ENCODE data around the gene ATP5MC2.
"Not testable (repeated sequence)": the region's sequence is repeated elsewhere in the genome, so short reads cannot be mapped to it uniquely, and the experiment has no call there.

Gene ATP5MC2

DNA sequence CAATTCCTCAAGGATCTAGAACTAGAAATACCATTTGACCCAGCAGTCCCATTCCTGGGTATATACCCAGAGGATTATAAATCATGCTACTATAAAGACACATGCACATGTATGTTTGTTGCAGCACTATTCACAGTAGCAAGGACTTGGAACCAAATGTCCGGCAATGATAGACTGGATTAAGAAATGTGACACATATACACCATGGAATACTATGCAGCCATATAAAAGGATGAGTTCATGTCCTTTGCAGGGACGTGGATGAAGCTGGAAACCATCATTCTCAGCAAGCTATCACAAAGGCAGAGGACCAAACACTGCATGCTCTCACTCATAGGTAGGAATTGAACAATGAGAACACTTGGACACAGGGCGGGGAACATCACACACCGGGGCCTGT, 29.6 kb downstream of the ATP5MC2 start:
- not testable (repeated sequence) for DNase-seq (ENCODE audit: low read depth in 2 of 2)

DNA sequence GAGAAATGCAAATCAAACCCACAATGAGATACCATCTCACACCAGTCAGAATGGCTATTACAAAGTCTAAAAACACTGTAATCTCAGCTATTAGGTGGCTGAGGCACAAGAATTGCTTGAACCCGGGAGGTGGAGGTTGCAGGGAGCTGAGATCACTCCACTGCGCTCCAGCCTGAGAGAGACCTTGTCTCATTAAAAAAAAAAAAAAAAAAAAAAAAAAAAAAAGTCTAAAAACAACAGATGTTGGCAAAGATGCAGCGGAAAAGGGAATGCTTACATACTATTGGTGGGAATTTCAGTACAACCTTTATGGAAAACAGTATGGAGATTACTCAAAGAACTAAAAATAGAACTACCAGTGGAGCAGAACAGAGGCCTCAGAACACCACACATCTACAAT, 30.7 kb downstream of the ATP5MC2 start:
- no peak for DNase-seq (ENCODE audit: low read depth in 2 of 2)

DNA sequence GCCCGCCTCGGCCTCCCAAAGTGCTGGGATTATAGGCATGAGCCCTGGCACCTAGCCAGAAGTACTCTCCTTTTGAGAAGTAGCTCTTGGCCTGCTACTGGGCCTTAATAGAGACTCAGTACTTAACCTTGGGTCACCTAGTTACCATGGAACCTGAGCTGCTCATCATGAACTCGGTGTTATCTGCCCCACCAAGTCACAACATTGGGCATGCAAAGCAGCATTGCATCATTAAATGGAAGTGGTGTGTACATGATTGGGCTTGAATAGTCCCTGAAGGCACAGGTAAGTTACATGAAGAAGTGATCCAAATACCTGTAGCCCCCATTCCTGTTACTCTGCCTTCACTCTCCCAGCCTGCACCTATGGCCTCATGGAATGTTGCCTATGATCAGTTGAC, 31.8 kb downstream of the ATP5MC2 start:
- no peak for DNase-seq (ENCODE audit: low read depth in 2 of 2)

DNA sequence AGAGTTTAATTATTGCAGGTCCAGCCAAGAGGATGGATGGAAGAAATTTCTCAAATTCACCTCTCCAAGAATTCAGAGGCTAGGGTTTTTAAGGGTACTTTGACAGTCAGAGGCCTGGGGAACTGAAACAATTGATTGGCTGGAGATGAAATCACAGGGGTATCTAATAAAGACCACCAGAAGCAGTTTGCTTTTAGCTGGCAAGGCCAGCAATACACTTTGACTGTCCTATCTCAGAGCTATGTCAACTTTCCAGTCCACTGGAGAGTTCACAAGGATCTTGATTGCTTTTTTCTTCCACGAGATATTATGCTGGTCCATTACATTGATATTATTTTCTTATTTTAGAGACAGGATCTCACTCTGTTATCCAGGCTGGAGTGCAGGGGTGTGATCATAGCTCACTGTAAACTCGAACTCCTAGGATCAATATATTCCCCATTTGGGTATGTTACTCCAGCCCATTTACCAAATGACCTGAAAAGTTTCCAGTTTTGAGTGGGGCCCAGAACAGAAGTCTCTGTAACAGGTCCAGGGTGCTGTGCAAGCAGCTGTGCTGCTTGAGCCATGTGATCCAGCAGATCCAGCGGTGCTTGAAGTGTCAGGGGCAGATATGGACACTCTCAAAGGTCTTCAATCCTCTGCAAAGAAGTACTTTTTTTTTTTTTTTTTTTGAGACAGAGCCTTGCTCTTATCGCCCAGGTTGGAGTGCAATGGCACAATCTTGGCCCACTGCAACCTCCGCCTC, 32.5 kb downstream of the ATP5MC2 start:
- DNase-seq (ENCODE audit: low read depth in 2 of 2): no peak

DNA sequence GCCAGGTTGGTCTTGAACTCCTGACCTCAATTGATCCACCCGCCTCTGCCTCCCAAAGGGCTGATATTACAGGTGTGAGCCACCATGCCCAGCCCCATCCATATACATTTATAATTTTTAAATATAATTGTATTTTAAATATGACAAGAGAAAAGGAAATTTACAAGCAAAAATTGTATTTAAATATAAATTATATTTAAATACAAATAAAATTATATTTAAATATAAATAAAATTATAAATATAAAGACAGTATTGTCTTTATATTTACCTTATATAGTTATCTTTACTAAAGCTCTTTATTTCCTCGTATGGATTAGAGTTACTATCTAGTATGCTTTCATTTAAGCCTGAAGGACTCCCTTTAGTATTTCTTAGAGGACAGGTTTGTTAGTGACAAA, 37.8 kb downstream of the ATP5MC2 start:
- DNase-seq (ENCODE audit: low read depth in 2 of 2): no peak

DNA sequence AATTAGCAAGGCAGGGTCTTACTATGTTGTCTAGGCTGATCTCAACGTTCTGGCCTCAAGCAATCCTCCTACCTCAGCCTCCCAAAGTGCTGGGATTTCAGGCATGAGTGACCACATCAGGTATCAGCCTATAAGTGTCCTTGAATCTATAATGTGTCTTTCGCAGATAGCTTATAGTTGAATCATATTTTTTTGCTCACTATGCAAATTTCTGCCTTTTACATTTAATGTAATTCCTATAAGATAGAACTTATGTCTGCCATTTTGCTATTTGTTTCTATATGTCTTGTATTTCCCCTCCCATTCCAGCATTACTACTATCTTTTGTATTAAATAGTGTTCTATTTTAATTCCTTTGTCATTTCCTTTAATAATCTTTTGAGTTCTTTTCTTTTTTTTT, 39.2 kb downstream of the ATP5MC2 start:
- no peak for DNase-seq (ENCODE audit: low read depth in 2 of 2)

DNA sequence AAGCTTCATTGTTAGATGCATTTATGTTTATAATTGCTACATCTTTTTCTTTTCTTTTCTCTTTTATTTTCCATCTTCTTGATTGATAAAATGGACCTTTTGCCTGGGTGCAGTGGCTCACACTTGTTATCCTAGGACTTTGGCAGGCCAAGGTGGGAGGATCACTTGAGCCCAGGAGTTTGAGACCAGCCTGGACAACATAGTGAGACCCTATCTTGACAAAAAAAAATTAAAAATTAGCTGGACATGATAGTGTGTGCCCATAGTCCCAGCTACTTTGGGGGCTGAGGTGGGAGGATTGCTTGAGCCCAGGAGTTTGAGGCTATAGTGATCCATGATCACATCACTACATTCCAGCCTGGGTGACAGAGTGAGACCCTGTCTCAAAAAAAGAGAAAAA, 40.2 kb downstream of the ATP5MC2 start:
- DNase-seq (ENCODE audit: low read depth in 2 of 2): not testable (repeated sequence)

DNA sequence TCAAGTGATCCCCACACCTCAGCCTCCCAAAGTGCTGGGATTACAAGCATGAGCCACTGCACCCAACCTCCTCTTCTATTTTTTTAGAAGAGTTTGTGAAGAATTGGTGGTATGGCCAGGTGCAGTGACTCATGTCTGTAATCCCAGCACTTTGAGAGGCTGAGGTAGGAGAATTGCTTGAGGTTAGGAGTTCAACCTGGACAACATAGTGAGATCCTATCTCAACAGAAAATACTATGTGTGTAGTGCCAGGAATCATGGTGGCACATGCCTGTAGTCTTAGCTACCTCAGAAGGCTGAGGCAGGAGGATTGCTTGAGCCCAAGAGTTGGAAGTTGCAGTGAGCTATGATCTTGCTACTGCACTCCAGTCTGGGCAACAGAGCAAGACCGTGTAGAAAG, 44.2 kb downstream of the ATP5MC2 start:
- DNase-seq (ENCODE audit: low read depth in 2 of 2): no peak

DNA sequence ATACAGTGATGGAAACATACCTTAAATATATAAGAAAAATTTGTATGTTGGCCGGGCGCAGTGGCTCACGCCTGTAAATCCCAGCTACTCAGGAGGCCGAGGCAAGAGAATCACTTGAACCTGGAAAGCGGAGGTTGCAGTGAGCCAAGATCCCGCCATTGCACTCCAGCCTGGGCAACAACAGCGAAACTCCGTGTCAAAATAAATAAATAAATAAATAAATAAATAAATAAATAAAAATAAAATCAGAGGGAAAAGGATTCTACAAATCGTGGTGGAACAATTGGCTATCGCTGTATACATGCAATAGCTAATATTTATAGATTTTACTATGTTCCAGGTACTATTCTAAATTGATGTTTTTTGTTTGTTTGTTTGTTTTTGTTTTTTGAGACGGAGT, 48.0 kb downstream of the ATP5MC2 start:
- no peak for DNase-seq (ENCODE audit: low read depth in 2 of 2)

DNA sequence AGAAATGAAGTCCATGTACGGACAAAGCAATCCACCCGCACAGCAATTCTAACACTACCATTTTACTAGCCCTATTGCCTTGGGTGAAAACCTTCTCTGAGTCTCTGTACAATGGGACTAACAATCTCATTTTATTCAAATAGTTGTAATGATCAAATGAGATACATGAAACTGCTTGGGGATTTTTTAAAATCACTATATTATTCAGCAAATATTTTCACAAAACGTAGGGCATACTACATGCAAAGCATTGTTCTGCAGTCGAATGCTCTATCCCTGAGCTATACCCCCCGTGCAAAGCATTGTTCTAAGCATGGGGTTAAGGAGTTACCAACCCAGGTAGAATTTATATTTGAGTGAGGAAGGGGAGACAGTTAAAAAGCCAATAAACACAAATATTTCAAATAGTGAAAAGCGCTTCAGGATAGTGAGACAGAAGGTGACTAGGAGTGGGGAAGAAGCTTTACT, 49.1 kb downstream of the ATP5MC2 start:
- no peak for DNase-seq (ENCODE audit: low read depth in 2 of 2)

DNA sequence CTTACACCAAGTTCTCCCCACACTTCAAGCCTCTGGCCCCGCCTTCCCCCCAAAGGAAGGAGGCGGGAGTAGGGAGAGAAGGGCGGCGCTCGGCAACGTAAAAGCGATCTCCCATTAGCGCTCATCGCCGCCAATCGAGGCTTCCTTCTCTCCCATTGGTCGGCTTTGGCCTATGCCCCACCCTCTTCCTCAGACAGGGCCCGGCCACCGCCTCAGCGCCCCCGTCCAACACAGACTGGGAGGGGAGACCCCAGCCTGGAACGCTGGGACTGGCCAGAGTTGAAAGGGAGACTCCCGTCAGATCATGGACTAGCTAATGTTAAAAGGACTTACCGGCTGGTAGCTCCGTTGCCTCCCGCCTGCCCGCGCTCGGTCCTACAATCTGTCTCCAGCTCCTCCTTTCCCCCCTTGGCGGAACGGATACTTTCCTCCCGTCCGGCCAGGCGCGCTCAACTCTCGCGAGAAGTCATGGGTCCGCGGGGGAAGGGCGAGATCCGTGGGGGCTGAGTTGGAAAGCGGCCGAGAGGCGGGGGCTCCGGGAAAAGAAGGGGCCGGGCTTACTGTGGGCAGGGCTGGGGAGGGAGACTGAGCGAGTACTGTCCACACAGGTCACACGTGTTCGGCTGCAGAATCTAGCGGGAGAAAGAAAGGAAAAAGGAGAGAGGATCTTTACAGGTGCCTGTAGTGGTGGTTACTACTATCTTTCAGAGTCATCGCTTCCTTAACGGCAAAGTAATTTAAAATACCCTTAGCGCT, 49.8 kb downstream of the ATP5MC2 start, which contains the start of gene ATF7:
TSS of gene ATF7 (minus strand) at position 437 of the 756 bp plus-strand sequence. CDS start 25,382 bp downstream, outside the sequence.
- peak; percentile 95 to 98 for DNase-seq (ENCODE audit: low read depth in 2 of 2)

DNA sequence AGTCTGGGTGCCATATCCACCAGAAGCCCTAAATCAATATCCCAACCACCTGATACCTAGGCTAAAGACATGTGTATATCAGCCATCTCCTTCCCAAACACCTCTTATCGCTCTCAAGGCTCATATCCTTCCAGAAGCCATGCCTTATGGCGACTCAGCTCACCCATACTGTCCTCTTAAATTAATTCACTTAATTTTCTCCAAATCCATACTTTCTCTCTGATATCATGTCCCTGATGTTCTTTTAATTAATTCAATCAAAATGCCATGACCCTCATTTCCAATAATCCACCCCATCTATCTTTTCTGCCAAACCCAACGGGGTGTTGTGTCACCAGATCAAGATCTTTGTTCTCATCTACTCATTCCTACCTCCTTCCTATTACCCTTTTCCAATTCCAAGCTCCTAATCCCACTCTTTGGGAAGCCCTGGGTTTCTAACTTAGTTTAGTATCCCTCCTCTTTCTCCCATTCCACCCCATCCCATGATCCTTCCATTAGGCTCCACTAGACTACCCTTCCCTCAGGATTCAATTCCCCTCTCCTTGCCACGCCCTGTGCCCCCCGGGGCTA, 50.4 kb downstream of the ATP5MC2 start:
- DNase-seq (ENCODE audit: low read depth in 2 of 2): no peak

DNA sequence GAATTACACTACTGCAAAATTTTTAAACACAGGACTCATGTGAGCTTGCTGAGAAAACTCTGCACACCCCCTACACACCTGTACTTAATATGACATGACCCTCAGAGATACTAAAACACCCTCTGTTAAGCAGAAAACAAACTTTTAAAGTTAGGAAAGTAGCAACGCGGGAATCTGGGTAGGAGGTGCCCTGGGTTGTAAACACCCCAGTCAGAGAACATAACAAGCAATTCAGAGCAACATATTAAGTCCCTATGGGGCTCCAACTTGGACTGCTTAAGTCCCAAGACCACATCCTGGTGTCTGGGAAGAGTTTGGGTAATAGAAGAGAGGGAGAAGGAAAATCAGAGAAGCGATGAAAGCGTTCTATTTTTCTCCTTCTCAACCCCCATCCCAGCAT, 50.9 kb downstream of the ATP5MC2 start:
- DNase-seq (ENCODE audit: low read depth in 2 of 2): no peak

DNA sequence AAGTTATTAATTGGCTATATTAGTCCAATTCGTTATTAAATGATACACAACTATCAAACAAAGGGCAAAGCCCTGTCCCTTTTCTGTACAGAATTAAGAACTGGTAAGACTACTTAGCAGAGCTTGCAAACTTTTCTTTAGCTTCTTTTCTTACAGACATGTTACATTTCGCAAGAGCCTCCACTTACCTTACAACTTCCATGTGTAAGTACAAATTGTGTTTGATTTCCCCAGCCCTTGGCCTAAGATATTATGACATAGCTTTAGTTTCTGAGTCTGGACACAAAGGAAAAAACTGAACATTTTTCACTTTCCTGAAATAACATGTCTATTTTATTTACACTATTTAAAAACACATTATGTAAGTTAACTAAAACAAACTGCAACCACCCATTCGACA, 51.4 kb downstream of the ATP5MC2 start:
- DNase-seq (ENCODE audit: low read depth in 2 of 2): no peak

DNA sequence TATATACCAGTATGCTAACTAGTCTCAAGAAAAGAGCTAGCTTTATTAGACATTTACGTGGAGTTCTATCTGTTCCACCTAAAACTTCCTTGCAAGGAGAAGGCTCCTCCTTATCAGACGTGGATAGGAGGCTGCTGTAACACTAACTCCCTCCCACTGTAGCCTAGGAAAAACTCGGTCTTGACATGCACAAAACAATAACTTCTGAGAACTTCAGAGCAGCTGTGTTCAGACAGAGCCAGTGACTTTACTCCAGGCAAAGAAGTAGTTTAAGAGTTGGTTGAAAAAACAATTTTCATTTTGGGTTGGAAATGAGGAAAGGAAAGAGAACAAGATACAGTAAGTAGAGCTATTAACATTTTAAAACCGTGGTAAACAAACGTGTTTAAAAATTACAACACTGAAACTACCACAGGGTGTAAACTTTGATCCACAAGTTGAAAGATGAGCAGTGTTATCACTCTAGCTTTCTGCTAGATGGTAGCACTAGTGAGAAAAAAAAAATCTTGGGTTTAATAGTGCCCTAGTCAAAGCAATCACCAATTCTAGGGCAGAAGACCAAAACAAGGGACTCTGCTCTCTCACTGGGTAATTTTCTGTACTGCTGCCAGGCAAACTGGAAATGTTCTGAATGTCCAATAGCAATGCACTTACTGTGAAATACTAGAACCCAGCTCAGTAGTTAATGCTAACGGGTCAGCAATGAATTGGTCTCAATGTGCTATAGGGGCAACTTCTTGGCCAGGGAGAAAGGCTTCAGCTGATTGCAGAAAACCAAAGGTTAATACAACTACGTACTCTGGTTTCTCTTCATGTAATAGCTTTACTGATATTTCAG, 52.1 kb downstream of the ATP5MC2 start:
- DNase-seq (ENCODE audit: low read depth in 2 of 2): no peak

DNA sequence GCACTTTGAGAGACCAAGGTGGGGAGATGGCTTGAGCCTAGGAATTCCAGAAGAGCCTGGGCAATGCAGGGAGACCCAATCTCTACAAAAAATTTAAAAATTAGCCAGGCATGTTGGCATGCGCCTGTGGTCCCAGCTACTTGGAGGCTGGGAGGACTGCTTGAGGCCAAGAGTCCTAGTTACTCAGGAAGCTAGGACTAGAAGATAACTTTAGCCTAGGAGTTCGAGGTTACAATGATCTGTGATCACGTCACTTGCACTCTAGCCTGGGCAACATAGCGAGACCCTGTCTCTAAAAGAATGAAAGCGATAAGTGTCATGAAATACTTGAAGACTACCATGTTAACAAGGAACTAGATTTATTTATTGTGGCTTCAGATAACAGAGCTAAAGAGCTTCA, 53.2 kb downstream of the ATP5MC2 start:
- no peak for DNase-seq (ENCODE audit: low read depth in 2 of 2)

DNA sequence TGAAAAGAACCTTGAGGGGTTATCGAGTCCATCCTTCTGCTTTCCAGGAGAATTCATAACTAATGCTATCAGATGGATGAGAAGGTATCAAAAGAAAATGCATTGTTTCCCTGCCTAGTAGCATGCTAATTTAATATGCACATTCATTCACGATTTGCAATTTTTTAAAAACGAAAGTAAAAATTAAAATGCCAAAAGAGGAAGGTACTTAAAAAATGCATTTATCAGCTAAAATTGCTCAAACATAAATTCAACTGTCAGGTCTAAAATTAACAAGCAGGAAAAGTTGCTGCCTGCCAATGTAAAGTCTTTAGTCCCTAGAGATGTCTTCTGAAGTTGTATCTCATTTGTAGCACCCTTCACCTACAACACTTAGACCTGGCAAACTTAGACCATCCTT, 57.6 kb downstream of the ATP5MC2 start:
- DNase-seq (ENCODE audit: low read depth in 2 of 2): no peak

DNA sequence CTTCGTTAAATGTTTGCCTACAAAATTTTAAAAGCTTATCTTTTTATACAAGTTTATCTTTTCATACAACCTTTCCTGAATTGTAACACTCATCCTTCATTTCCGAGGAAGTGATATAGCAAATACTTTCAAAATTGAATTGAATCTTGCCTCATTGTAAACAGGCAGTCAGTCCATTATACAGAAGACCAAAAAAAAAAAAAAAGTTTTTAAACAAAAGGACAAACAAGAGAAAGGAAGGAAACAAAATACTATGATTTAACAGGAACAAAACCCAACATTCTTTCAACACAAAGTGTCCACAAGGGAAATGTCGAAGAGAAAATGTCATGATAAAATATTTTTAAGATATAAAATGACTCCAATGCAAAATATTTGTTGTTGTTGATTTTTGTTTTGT, 58.2 kb downstream of the ATP5MC2 start:
- no peak for DNase-seq (ENCODE audit: low read depth in 2 of 2)

DNA sequence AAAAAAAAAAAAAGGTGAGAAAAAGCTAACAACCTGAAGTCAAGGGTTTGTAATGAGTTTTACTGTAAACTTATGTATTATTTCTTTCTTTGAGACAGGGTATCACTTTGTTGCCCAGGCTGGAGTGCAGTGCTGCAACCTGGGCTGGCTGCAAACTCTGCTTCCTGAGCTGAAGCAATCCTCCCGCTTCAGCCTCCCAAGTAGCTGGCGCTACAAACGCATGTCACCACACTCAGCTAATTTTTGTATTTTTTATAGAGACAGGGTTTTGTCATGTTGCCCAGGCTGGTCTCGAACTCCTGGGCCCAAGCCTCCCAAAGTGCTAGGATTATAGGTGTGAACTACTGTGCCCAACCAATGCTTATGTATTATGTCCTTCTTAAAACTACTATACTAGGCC, 58.9 kb downstream of the ATP5MC2 start:
- no peak for DNase-seq (ENCODE audit: low read depth in 2 of 2)

Measured in stimulated activated CD8-positive, alpha-beta memory T cell treated with anti-CD3 and anti-CD28 coated beads, Interleukin-2, amount 100 ng/mL, for 48 hours (primary cell).